ENCODE measurements around the gene FRMD4A.
A peak's percentile ranks its signal among the peaks of the same experiment; 100 is the strongest.
"Not testable (repeated sequence)": the region's sequence is repeated elsewhere in the genome, so short reads cannot be mapped to it uniquely, and the experiment has no call there.

The FRMD4A gene

DNA sequence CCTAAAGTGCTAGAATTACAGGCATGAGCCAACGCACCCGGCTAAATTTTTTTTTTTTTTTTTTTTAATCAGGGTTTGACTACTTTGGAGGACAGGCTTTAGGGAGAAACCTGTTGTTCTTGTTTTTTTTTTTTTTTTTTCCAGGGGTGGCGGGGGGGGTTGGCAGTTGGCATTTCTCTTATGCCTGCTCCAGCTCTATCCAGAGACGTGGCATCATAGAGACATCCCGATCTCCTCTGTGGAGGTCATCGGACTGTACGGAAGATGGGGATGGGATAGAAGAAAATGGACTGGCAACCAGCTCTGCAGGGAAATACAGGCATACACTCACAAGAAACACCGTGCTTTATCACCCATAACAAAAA, 613.2 kb downstream of the FRMD4A start:
- no peak for DNase-seq (ENCODE audit: low spot score)

DNA sequence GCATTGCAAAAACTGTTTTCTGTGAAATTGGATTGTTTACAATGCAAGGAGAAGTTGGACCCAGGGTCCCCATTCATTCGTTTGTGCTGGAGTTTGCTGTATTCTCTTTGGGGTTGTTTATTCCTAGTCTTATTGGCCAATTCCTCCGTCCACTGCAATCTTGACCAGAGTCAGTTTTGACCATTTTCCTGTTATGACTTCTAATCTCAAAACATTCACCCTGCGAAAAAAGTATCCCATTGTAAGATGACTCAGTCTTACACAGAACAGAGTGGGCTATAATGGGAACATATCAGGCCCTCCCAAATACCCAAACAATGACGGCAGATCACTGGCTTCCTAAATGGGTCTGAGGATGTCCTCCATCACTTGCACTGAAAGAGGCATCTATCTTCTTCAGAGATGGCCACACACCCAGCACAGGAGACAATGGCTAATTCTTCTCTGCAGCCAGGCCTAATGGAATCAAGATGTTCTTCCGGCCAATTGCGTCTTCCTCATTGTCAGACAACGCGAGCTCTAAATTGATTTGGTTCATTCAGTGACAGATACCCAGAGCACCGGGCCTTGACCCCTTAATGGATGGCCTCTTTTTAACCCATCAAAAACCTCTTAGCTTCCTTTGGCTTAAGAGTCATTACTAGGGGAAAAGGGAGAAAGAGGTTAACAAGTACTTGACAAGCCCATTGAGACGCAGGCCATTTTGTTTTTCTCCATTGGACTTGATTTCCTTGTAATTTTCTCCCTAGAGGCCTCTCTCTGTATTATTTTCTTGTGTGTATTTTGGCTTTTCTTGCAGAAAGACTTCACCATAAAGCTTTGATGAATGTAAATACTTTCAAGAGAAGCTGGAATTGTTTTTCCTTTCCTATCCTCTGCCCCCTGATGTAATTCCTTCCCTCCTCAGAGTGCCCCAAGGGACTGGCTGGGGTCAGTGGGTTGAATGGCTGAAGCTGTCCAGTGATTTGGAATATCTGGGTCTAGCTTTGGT, 614.3 kb downstream of the FRMD4A start:
- DNase-seq (ENCODE audit: low spot score): peak; percentile 73

GRCh38 chr10:13715596-13715995, 615.1 kb downstream of the FRMD4A start:
- not testable (repeated sequence) for DNase-seq (ENCODE audit: low spot score)

GRCh38 chr10:13715100-13715499, 615.6 kb downstream of the FRMD4A start:
- DNase-seq (ENCODE audit: low spot score): no peak

GRCh38 chr10:13712837-13713581, 617.7 kb downstream of the FRMD4A start:
- DNase-seq (ENCODE audit: low spot score): peak; percentile 99

GRCh38 chr10:13712476-13712836, 618.3 kb downstream of the FRMD4A start:
- DNase-seq (ENCODE audit: low spot score): no peak

- no peak for DNase-seq (ENCODE audit: low spot score)
Measured at GRCh38 chr10:13711291-13711690, 619.4 kb downstream of the FRMD4A start.

GRCh38 chr10:13709931-13710650, 620.6 kb downstream of the FRMD4A start:
- DNase-seq (ENCODE audit: low spot score): no peak

DNA sequence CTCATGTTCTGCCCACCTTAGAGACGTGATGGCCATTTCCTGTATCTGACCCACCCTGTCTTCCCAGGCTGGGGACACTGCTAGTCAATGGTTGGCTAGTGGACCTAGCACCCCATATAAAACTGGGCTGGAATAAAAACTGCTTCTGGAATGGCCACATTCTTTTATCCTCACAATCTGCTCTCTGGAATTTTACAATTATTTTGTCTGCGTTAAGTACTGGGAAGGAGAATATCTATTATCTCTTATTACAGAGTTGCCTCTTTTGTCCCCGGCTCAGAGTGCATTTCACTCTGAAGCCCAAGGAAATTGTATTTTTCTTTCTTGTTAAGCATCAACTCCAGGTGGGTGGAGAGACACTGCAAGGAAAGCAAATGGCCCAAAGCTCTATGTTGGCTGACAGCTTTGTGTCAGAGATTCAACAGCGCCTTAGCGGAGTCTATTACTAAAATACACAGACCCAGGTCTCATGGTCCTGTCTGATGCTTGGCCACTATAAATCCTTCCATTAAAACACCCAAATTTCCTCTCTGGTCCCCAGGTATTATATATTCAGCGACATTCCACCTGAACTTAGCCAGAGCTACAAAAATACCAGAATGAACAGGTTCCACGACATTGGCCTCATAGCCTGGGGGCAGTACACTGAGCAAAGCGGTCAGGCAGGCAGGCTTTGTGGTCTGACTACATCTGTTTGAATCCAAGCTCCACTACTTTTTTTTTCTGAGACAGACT, 622.3 kb downstream of the FRMD4A start:
- no peak for DNase-seq (ENCODE audit: low spot score)

- DNase-seq (ENCODE audit: low spot score): peak; percentile 89
Measured at GRCh38 chr10:13707156-13707881, 623.4 kb downstream of the FRMD4A start.

- DNase-seq (ENCODE audit: low spot score): no peak
Measured at GRCh38 chr10:13706604-13707003, 624.1 kb downstream of the FRMD4A start.

GRCh38 chr10:13706175-13706574, 624.5 kb downstream of the FRMD4A start:
- no peak for DNase-seq (ENCODE audit: low spot score)

DNA sequence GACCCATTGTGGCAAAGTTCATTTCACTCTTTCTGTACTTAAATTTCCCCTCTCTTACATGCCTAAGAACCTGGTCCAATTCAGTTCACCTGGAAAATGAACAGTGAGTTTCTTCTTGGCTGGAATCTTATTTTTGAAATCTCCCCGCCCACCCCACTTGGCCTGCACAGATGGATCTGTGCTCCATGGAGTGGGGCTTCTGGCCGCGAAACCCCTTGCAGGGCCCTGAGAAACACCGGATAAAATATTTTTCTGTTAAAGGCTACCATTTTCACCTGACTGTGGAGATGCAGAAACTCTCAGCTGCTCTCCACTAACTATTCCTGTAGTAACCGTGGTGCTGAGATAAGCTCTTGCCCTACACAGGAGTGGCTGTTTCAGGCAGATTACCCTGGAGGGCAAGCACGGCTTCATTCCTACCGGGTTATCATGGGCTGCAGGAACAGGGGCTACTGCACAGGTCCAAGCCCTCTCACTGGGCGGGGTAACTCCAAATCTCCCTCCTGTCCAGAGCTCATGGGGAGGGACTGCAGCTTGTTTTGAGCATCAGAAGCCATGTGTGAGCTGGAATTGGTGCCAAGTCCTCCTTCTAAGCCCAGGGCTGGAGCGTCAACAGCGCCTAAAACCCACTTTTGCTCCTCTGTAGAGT, 625.1 kb downstream of the FRMD4A start:
- no peak for DNase-seq (ENCODE audit: low spot score)

DNA sequence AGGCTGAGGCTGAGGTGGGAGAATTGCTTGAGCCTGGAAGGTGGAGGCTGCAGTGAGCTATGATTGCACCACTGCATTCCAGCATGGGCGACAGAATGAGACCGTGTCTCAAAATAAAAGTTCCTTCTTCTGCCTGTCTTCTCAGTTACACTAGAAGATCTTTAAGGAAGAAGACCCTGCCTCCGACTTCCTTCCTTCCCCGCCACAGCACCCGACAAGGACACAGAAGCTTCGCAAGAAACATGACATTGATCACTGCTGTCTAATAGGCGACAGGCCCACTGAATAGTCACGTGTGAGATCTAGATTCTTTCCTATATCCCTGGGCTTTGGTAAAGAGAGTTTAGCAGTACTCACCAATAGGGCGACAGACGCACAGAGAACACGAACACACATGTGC, 625.8 kb downstream of the FRMD4A start:
- DNase-seq (ENCODE audit: low spot score): no peak

- DNase-seq (ENCODE audit: low spot score): no peak
Measured at GRCh38 chr10:13703997-13704536, 626.7 kb downstream of the FRMD4A start.

DNA sequence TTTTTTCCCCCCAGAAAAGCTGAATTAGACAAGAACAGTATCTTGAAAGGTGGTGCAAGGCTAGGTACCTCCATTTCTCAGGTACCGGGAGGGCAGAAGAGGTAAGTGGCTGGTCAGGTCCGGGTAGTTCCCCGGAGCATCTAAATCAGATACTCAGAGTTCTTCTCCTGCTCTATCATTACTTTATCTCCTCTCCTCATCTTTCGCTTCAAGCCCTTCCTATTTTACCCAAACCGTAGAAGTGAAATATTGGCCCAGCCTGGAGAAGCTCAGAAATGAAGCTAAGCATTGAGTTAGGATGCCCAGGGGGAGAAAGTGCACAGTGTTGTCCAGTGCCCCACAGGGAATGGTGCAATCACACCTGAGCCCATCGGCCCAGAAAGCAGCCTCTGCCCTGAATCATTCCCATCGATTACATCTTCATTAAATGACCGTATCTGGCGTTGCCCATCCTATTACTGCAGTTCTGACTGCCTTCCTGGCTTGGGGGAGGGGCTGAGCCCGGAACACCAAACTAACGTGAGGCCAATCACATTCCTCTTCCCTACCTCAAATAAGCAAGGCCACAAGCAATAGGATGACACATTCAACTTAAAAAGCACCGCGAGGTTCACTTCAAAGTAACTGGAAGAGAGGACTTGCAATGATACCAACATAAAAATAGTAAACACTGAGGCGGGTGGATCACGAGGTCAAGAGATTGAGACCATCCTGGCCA, 627.5 kb downstream of the FRMD4A start:
- DNase-seq (ENCODE audit: low spot score): no peak

DNA sequence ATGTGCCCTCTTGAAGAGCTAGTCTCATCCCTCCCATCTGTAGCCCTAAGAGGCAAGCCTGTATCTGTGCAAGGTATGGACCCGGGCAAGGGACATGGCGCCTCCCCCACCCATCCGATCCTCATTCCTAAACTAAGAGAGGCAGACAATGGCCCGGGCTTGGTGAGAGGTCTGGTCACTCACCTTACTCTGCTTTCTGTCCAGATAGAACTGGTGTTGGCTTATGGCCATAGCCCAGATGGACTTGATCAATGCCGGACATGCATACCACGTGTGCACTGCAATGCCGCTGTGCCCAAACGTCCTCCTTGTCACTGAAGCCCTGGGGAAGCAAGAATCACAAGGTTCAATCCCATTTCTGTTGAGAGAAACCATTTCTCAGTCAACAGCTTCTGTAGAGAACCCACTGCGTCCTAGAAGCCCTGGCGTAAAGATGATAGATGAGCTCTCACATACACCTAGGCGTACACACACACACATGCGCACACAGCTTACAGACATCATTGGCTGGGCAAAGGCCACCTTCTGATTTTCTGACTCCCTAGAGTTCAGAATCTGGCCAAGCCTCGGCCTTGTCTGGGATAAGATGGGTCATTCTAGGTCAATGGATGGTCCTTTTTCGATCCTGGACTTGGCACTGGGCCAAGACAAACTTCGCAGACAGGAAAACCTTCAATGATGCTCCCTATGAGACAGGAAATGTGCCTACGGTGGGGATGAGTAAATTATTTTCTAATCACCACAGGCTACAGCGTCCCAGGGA, 629.4 kb downstream of the FRMD4A start:
- DNase-seq (ENCODE audit: low spot score): peak; percentile 76

DNA sequence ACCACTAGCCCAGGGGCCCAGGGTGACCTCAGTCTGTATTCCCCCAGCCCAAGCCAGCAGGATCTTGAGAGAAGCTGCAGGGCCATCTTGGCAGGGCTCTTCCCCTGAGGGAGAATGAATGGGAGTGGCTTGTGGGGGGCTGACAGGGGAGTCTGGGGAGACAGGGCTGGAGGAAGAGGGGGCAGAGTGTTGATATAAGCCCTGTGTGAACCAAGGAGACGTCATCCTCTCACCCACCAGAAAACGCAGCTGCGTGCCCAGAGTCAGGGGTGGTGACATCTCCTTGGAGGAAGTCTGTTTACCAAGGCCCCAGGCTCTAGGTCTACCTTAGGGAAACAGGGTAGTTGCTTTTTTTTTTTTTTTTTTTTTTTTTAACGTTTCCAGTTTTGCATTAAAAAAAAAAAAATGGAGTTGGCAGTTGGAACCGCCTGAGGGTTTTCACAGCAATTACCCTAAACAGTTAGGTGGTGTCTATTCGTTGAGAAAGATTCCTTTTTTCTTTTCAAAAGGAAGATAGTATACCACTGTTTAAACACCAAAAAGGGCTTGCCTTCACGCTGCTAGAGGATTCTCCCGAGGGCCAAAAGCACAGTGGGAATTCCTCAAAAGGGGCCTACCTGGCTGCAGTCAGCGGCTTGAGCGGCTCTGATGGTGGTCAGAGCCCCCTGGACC, 630.1 kb downstream of the FRMD4A start:
- no peak for DNase-seq (ENCODE audit: low spot score)

Measured in kidney capillary endothelial cell (primary cell).